Psoas muscle (tissue), 8 donors: ENCODE measurements around the gene COLQ. TPM values are rescaled to one million over a fixed set of nuclear protein-coding genes. Genes with fewer than 3 reads are reported as not detected.
"Not testable (repeated sequence)": the region's sequence is repeated elsewhere in the genome, so short reads cannot be mapped to it uniquely, and the experiment has no call there.

ENCODE experiments used
- ATAC-seq, 4 donors: fragments of 200-7000 bp; cut with Tn5 transposase; one replicate each; pipeline ENCODE4 v1.9.1; 2020; ENCODE audit warnings: moderate library complexity in 3 of 4, mild to moderate bottlenecking in 2 of 4
- DNase-seq, 2 donors: peaks; one replicate each; pipeline ENCODE4 v3.0.0-alpha.2; 2020
- H3K27ac ChIP-seq: fragments of 200-600 bp; one replicate; pipeline ENCODE4 v1.8.0; 2022
- H3K27me3 ChIP-seq, 3 donors: fragments of 200-600 bp in 1 of 3; one replicate each; pipeline versions ENCODE4 v1.6.1 to v1.8.0; 2013 to 2022; ENCODE audit warnings: low read length in 2 of 3, mild to moderate bottlenecking in 2 of 3, moderate library complexity in 1 of 3; ENCODE audit not compliant: insufficient read depth in 3 of 3
- H3K36me3 ChIP-seq, 2 donors: fragments of 200-600 bp in 1 of 2; one replicate each; pipeline versions ENCODE4 v1.6.1 to v1.8.0; 2013 to 2022; ENCODE audit warnings: low read depth in 1 of 2, mild to moderate bottlenecking in 1 of 2, moderate library complexity in 1 of 2; ENCODE audit not compliant: insufficient read depth in 1 of 2
- H3K4me1 ChIP-seq: fragments of 200-600 bp; one replicate; pipeline ENCODE4 v1.8.0; 2022
- H3K4me3 ChIP-seq: fragments of 200-600 bp; one replicate; pipeline ENCODE4 v1.8.0; 2022; ENCODE audit warnings: mild to moderate bottlenecking
- H3K9me3 ChIP-seq: fragments of 200-600 bp; one replicate; pipeline ENCODE4 v1.8.0; 2022
- WGBS, 3 donors: extraction: QIAGEN DNeasy Blood & Tissue Kit; methylation state at CpG; one replicate each; pipeline versions ENCODE4 v1.1.6 to v1.1.7; 2013; 5-methylcytosine and 5-hydroxymethylcytosine counted together
- intact Hi-C, 2 donors: fragments of 100-400 bp; cut with DNase I; formaldehyde crosslinking; loops; one replicate each; pipeline versions ENCODE4 v1.11.0 to v1.14.2; 2022
- polyA plus RNA-seq, 3 donors: library from polyadenylated mRNA; stranded (reverse); fragments of 200-250 nt; gene quantifications; one replicate each; pipeline ENCODE4 v1.2.3, GENCODE V29; 2013
- total RNA-seq, 4 donors: library from RNA; stranded (reverse); fragmentation: NEBNext Ultra II Directional in 2 of 4; extraction: Animal tissue kit (Norgen Biotek cat#: 25700) in 2 of 4; gene quantifications; one replicate each; pipeline versions ENCODE4 v1.2.1 to v1.2.4, GENCODE V29; 2021 to 2023
- TF ChIP-seq, protein P1 (sequence below): fragments of 200-600 bp; IDR thresholded peaks from one replicate; pipeline ENCODE4 v1.8.0; 2022; ENCODE audit warnings: antibody characterized with exemption
- donor health status: healthy with polysubstance abuse.
- donor health status: DM: no; HTN: no; CAD: no; lungs with moderate emphysema.
- donor health status: Bipolar disorder and iron deficiency.
- donor health status: healthy.
- donor health status: DM: yes; HTN: yes; CAD: no.
- donor health status: DM: no; HTN: no; CAD: no.
- donor health status: DM: no; HTN: no; CAD: no.
- donor health status: DM: yes; HTN: yes; CAD: no.

The COLQ gene
- total and polyA plus RNA-seq, 7 donors: 4.6 to 18.2 (median 10.0) TPM

DNA sequence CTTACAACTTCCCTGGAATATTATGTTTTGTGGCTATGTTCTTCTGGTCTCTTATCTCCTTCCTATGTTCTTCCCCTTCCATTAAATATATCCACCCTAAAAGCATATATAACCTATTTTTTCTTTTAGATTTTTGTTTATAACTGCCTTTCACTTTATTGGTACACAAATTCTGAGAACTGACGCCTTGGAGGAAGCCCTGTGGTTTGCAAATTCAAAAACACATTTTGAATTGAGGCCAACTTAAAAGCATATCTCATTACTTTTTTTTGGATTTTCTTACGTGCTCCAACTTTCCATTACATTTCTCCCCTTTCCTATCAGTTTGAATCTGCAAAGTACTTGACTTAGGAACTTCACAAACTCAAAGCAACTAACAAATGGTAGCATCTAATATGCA is 15.3 kb upstream of the COLQ start:
- ATAC-seq: no peak
- no peak for DNase-seq
- Histone ChIP-seq H3K4me3 (no peak overlapping the region), H3K9me3 (no peaks in the 10 kb centered on the region), H3K4me1 (no peaks in the 10 kb centered on the region), H3K27ac (no peak overlapping the region), H3K27me3 (no peaks in the 10 kb centered on the region), H3K36me3 (no peaks in the 10 kb centered on the region)
- TF ChIP-seq, protein P1, sequence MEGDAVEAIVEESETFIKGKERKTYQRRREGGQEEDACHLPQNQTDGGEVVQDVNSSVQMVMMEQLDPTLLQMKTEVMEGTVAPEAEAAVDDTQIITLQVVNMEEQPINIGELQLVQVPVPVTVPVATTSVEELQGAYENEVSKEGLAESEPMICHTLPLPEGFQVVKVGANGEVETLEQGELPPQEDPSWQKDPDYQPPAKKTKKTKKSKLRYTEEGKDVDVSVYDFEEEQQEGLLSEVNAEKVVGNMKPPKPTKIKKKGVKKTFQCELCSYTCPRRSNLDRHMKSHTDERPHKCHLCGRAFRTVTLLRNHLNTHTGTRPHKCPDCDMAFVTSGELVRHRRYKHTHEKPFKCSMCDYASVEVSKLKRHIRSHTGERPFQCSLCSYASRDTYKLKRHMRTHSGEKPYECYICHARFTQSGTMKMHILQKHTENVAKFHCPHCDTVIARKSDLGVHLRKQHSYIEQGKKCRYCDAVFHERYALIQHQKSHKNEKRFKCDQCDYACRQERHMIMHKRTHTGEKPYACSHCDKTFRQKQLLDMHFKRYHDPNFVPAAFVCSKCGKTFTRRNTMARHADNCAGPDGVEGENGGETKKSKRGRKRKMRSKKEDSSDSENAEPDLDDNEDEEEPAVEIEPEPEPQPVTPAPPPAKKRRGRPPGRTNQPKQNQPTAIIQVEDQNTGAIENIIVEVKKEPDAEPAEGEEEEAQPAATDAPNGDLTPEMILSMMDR: no peak
- 63 to 70% (median 68%) methylated on average over 2 of the region's 2 CpGs for WGBS, 3 donors
- intact Hi-C loops: no loop called here

DNA sequence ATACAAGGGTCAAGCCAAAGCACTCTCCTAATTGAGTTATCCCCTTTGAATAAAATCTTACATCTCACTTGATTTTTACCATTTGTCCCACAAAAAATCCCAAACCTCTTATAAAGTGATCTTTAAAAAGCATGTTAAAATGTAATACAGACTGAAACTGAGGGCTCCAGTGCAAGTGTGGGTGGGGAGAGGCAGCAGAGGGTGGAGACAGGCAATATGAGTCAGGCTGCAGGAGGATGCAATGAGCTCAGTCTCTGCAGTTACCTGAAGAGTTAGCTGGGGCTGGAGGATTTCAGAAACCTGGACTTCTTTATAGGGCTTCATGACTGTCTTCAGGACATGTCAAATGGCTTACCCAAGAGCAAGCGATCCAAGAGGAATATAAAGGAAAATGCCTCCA is 14.2 kb upstream of the COLQ start:
- WGBS, 3 donors: 98 to 100% (median 100%) methylated on average over 1 of the region's 1 CpG

DNA sequence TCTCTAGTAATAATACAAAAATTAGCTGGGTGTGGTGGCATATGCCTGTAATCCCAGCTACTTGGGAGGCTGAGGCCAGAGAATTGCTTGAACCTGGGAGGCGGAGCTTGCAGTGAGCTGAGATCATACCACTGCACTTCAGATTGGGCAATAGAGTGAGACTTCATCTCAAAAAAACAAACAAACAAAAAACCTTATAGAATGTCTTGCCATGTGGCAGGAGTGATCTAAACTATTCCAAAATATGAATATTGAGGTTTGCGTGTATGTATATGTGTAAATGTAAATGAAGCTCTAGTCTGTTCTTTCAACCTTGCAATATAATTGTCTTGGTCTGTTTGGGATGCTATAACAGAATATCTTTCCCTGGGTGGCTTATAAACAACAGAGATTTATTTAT is 11.1 kb upstream of the COLQ start:
- intact Hi-C loops, ATAC-seq, H3K27me3 ChIP-seq, H3K36me3 ChIP-seq, H3K9me3 ChIP-seq, H3K27ac ChIP-seq, H3K4me3 ChIP-seq, DNase-seq, H3K4me1 ChIP-seq: not testable (repeated sequence)
- WGBS, 3 donors: 95 to 98% (median 98%) methylated on average over 2 of the region's 2 CpGs

More for the DNA sequence above, 14.2 kb upstream of the COLQ start:
- Histone ChIP-seq H3K4me1 (no peaks in the 10 kb centered on the region), H3K9me3 (no peaks in the 10 kb centered on the region), H3K27me3 (no peaks in the 10 kb centered on the region), H3K36me3 (no peaks in the 10 kb centered on the region), H3K27ac (no peak overlapping the region), H3K4me3 (no peak overlapping the region)
- TF ChIP-seq, protein P1: no peak
- intact Hi-C loops: no loop called here
- DNase-seq: no peak
- ATAC-seq: no peak

DNA sequence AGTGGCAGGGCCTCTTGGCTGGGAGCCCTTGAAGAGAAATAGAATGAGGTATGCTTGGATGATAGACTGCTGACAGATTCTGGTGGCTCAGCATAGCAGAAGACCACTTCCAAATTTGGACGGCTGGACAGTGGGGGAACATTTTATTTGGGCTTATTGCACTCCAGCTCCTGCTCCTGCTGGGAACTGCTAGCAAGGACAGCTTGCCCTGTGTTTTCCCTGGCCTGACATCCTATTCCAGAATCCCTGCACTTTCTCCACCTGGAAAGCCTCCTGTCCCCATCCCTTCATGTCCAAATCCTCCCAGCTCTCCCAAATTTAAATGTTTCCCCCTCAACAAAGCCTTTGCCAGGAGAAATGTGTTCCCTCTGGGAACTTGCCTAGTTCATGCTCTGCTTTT is 9.8 kb upstream of the COLQ start:
- H3K27me3 ChIP-seq: no peaks in the 10 kb centered on the region
- 55 to 64% (median 63%) methylated on average over 1 of the region's 1 CpG for WGBS, 3 donors
- no peak overlapping the region for H3K4me3 ChIP-seq
- TF ChIP-seq, protein P1: no peak
- no peak overlapping the region for H3K27ac ChIP-seq
- H3K9me3 ChIP-seq: no peaks in the 10 kb centered on the region
- intact Hi-C loops: no loop called here
- DNase-seq (no peak), ATAC-seq (no peak)
- no peaks in the 10 kb centered on the region for H3K4me1 ChIP-seq
- H3K36me3 ChIP-seq: no peaks in the 10 kb centered on the region

DNA sequence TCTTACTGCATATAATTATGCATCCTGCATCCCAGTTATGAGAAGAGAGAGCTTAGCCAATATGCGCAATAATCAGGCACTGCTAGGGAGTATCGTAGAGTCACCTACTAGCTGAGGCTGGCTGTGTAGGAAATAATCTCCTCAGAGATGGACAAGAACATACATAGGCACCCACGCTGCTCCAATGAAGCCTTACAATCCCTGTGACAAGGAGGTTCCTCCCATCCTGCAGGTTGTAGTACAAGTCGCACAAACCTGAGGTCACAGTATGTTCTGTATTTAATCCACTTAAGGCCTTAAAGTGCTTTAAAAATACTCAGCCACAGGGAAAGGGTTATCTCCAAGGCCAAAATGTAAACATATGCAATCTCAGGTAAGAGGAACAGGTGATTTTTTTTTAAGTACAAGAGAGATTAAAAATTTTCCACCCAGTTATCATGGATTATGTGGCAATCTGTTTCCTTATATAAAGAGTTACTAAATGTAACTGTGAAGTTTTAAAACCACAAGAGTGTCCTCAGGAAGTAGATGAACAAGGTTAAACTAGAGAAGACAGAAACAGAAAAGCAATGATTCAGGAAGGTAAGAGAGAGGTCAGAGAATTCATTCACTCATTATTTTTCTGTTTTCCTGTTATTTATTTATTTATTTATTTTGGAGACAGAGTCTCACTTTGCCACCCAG is 7.5 kb upstream of the COLQ start:
- intact Hi-C loops: no loop called here
- 93 to 94% (median 94%) methylated on average over 4 of the region's 4 CpGs for WGBS, 3 donors
- H3K9me3 ChIP-seq: no peaks in the 10 kb centered on the region

More for the DNA sequence above, 7.5 kb upstream of the COLQ start:
- H3K27me3 ChIP-seq: no peaks in the 10 kb centered on the region
- ATAC-seq: no peak
- peaks cover 6% of the 10 kb centered on the region for H3K4me1 ChIP-seq
- no peak overlapping the region for H3K4me3 ChIP-seq
- no peaks in the 10 kb centered on the region for H3K36me3 ChIP-seq
- DNase-seq: no peak
- TF ChIP-seq, protein P1: no peak
- H3K27ac ChIP-seq: no peak overlapping the region
